ENCODE results near the gene YPEL4.

YPEL4 gene

GRCh38 chr11:57597461-57597915, 52.2 kb downstream of the YPEL4 start, which contains the start of gene SERPING1:
Gene SERPING1, plus strand, starts transcription at chr11:57597685. Its CDS starts 586 bp downstream, at chr11:57598271.
- TF ChIP-seq REST (IDR thresholded peaks at IDR 0.05; ENCODE audit: low read depth): no peak
- no peak for TF ChIP-seq EGR1 (IDR thresholded peaks at IDR 0.05)
- no peak for TF ChIP-seq USF1 (IDR thresholded peaks at IDR 0.05)
- TF ChIP-seq EP300 (IDR thresholded peaks at IDR 0.05; ENCODE audit: borderline replicate concordance): no peak
- no peak for TF ChIP-seq FOXM1 (IDR thresholded peaks at IDR 0.05; ENCODE audit: borderline replicate concordance, low read depth)
- no peak for TF ChIP-seq RAD21 (IDR thresholded peaks at IDR 0.05; ENCODE audit: low read depth)
- no peak for TF ChIP-seq CEBPB (IDR thresholded peaks at IDR 0.05)
- no peak for TF ChIP-seq TAF1 (IDR thresholded peaks at IDR 0.05; ENCODE audit: low read depth)
- TF ChIP-seq TCF12 (IDR thresholded peaks at IDR 0.05; ENCODE audit: low read depth): no peak
- TF ChIP-seq NFIC (IDR thresholded peaks at IDR 0.05): no peak
- TF ChIP-seq MAX (IDR thresholded peaks at IDR 0.05): no peak
- TF ChIP-seq YY1 (IDR thresholded peaks at IDR 0.05; ENCODE audit: low read depth): no peak

GRCh38 chr11:57596266-57596885, 53.3 kb downstream of the YPEL4 start:
- TF ChIP-seq REST (IDR thresholded peaks at IDR 0.05; ENCODE audit: low read depth): no peak
- TF ChIP-seq EP300 (IDR thresholded peaks at IDR 0.05; ENCODE audit: borderline replicate concordance): no peak
- TF ChIP-seq FOXM1 (IDR thresholded peaks at IDR 0.05; ENCODE audit: borderline replicate concordance, low read depth): no peak
- TF ChIP-seq EGR1 (IDR thresholded peaks at IDR 0.05): no peak
- no peak for TF ChIP-seq RAD21 (IDR thresholded peaks at IDR 0.05; ENCODE audit: low read depth)
- TF ChIP-seq TCF12 (IDR thresholded peaks at IDR 0.05; ENCODE audit: low read depth): no peak
- no peak for TF ChIP-seq YY1 (IDR thresholded peaks at IDR 0.05; ENCODE audit: low read depth)
- no peak for TF ChIP-seq TAF1 (IDR thresholded peaks at IDR 0.05; ENCODE audit: low read depth)
- TF ChIP-seq ZBTB7A (IDR thresholded peaks at IDR 0.05; ENCODE audit: low read depth): no peak
- TF ChIP-seq CREB1 (IDR thresholded peaks at IDR 0.05; ENCODE audit: low read depth): no peak
